Measurements from ENCODE around the gene MAP1B.

GRCh38 chr5:72255670-72256069, 148.4 kb downstream of the MAP1B start:
- no peak for TF ChIP-seq HDGF (IDR thresholded peaks at IDR 0.05; ENCODE audit: borderline replicate concordance)
- TF ChIP-seq FOXM1 (IDR thresholded peaks at IDR 0.05; ENCODE audit: borderline replicate concordance): no peak
- TF ChIP-seq PKNOX1 (IDR thresholded peaks at IDR 0.05): no peak
- TF ChIP-seq SUZ12 (IDR thresholded peaks at IDR 0.05): no peak
- no peak for TF ChIP-seq L3MBTL2 (conservative IDR thresholded peaks at IDR 0.05)
- TF ChIP-seq ELF4 (IDR thresholded peaks at IDR 0.05): no peak
- no peak for TF ChIP-seq FOXA1 (IDR thresholded peaks at IDR 0.05)
- no peak for TF ChIP-seq BHLHE40 (IDR thresholded peaks at IDR 0.05; ENCODE audit: borderline replicate concordance)
- no peak for TF ChIP-seq SP1 (IDR thresholded peaks at IDR 0.05)
- no peak for TF ChIP-seq FOXK2 (IDR thresholded peaks at IDR 0.05)
- no peak for TF ChIP-seq ARNT (IDR thresholded peaks at IDR 0.05)
- TF ChIP-seq ZNF384 (IDR thresholded peaks at IDR 0.05): no peak
